HCT116 (cell line): ENCODE measurements around the gene MS4A15. TPM values are rescaled to one million over a fixed set of nuclear protein-coding genes. Genes with fewer than 3 reads are reported as not detected.

Experiments used
- ATAC-seq: fragments of 200-7000 bp; cut with Tn5 transposase; 2 replicates; pipeline ENCODE4 v1.9.1; 2020; ENCODE audit warnings: mild to moderate bottlenecking, moderate library complexity
- BruUV-seq: library from RNA; stranded (reverse); fragments of 400-500 nt; replicated peaks from 2 replicates; lab custom pipeline; 2021; lab: Mats Ljungman, UMichigan
- CTCF ChIA-PET: fragments of 300-600 bp; sonication (Branson Sonifier 250); formaldehyde crosslinking; loops from one replicate; lab custom pipeline; 2021; ENCODE audit warnings: antibody characterized with exemption; lab: Charles Lee
- POLR2A ChIA-PET: fragments of 300-600, 350-600 bp; sonication (Branson Sonifier 250); formaldehyde crosslinking; loops from one replicate; lab custom pipeline; 2021; ENCODE audit warnings: antibody characterized with exemption; lab: Charles Lee
- RAD21 ChIA-PET, 2 experiments: fragments of 300-600 bp; sonication (Branson Sonifier 250); formaldehyde crosslinking; loops; one replicate each; lab custom pipeline; 2023; ENCODE audit warnings: low total read pairs in 2 of 2; ENCODE audit not compliant: uncharacterized antibody in 2 of 2, unreplicated experiment in 2 of 2, low non-redundant PET in 1 of 2; lab: Charles Lee
- DNase-seq: peaks from one replicate; pipeline ENCODE4 v3.0.0-alpha.2; 2010; ENCODE audit warnings: low read depth, low spot score
- H2AFZ ChIP-seq: fragments of 200-600 bp; shearing (Covaris generic), sonication (generic); 2 replicates; pipeline ENCODE4 v1.6.1; 2017; ENCODE audit warnings: low read depth, mixed run types, mixed read lengths, antibody characterized with exemption, low read length; ENCODE audit not compliant: poor library complexity, severe bottlenecking
- H3K27ac ChIP-seq: 2 replicates; pipeline ENCODE4 v1.5.1; 2012; ENCODE audit warnings: low read depth, low read length
- H3K27me3 ChIP-seq: fragments of 200-600 bp; sonication (generic); 2 replicates; pipeline ENCODE4 v1.6.1; 2016; ENCODE audit warnings: mixed run types, low read length, mixed read lengths; ENCODE audit not compliant: insufficient read depth
- H3K36me3 ChIP-seq, 2 experiments: fragments of 200-500 bp in 1 of 2; fragments of 200-600 bp in 1 of 2; sonication (Bioruptor generic) in 1 of 2; sonication (generic) in 1 of 2; 2 replicates each; pipeline versions ENCODE4 v1.5.1 to v1.6.1; 2014 to 2016; ENCODE audit warnings: low read length in 2 of 2, inconsistent platforms in 1 of 2, mixed read lengths in 1 of 2, mixed run types in 1 of 2; ENCODE audit not compliant: insufficient read depth in 2 of 2, control insufficient read depth in 1 of 2
- H3K4me1 ChIP-seq, 2 experiments: fragments of 200-600 bp in 1 of 2; sonication (generic) in 1 of 2; 2 replicates each; pipeline versions ENCODE4 v1.5.1 to v1.6.1; 2012 to 2017; ENCODE audit warnings: low read length in 2 of 2, inconsistent platforms in 1 of 2, mild to moderate bottlenecking in 1 of 2, mixed read lengths in 1 of 2, mixed run types in 1 of 2, moderate library complexity in 1 of 2; ENCODE audit not compliant: insufficient read depth in 2 of 2, control insufficient read depth in 1 of 2
- H3K4me2 ChIP-seq: fragments of 200-600 bp; sonication (generic); 2 replicates; pipeline ENCODE4 v1.6.1; 2017; ENCODE audit warnings: mixed run types, low read length, mixed read lengths
- H3K4me3 ChIP-seq, 2 experiments: fragments of 200-600 bp in 1 of 2; sonication (generic) in 1 of 2; replicated peaks in 1 of 2; 2 replicates each; pipeline ENCODE4 v1.5.1; 2011 to 2016; ENCODE audit warnings: low read length in 2 of 2, control low read depth in 1 of 2, low read depth in 1 of 2, mild to moderate bottlenecking in 1 of 2, mixed read lengths in 1 of 2, mixed run types in 1 of 2
- H3K79me2 ChIP-seq: fragments of 200-600 bp; sonication (generic); 2 replicates; pipeline ENCODE4 v1.6.1; 2017; ENCODE audit warnings: mild to moderate bottlenecking, mixed run types, low read length, moderate library complexity, mixed read lengths; ENCODE audit not compliant: insufficient read depth
- H3K9ac ChIP-seq: fragments of 200-600 bp; sonication (generic); 2 replicates; pipeline ENCODE4 v1.6.1; 2016; ENCODE audit warnings: low read length, mixed read lengths
- H3K9me2 ChIP-seq: fragments of 200-600 bp; sonication (generic), shearing (Covaris generic); 2 replicates; pipeline ENCODE4 v1.6.1; 2017; ENCODE audit warnings: mixed run types, mild to moderate bottlenecking, moderate library complexity; ENCODE audit not compliant: insufficient read depth
- H3K9me3 ChIP-seq, 2 experiments: fragments of 200-500 bp in 1 of 2; fragments of 200-600 bp in 1 of 2; sonication (Bioruptor generic) in 1 of 2; sonication (generic) in 1 of 2; 2 replicates each; pipeline ENCODE4 v1.6.1; 2014 to 2017; ENCODE audit warnings: low read length in 2 of 2, mixed read lengths in 2 of 2, inconsistent platforms in 1 of 2, low read depth in 1 of 2, mild to moderate bottlenecking in 1 of 2, mixed run types in 1 of 2, moderate library complexity in 1 of 2; ENCODE audit not compliant: control insufficient read depth in 1 of 2, insufficient read depth in 1 of 2
- H4K20me1 ChIP-seq: fragments of 200-600 bp; sonication (generic), shearing (Covaris generic); 2 replicates; pipeline ENCODE4 v1.6.1; 2017; ENCODE audit warnings: mixed run types, mild to moderate bottlenecking, moderate library complexity; ENCODE audit not compliant: insufficient read depth
- CBX3 ChIP-seq: IDR thresholded peaks from 2 replicates; pipeline ENCODE4 v1.6.1; 2012; ENCODE audit warnings: low read depth
- CEBPB ChIP-seq: IDR thresholded peaks from 2 replicates; pipeline ENCODE4 v1.6.1; 2012; ENCODE audit warnings: low read depth
- EGR1 ChIP-seq: IDR thresholded peaks from 2 replicates; pipeline ENCODE4 v1.6.1; 2012; ENCODE audit warnings: low read depth
- ELF1 ChIP-seq: IDR thresholded peaks from 2 replicates; pipeline ENCODE4 v1.6.1; 2012; ENCODE audit warnings: low read depth, borderline replicate concordance
- JUND ChIP-seq: IDR thresholded peaks from 2 replicates; pipeline ENCODE4 v1.6.1; 2012
- RAD21 ChIP-seq: IDR thresholded peaks from 2 replicates; pipeline ENCODE4 v1.6.1; 2012; ENCODE audit warnings: low read depth, mild to moderate bottlenecking
- SP1 ChIP-seq: IDR thresholded peaks from 2 replicates; pipeline ENCODE4 v1.6.1; 2012; ENCODE audit warnings: low read depth
- TCF7L2 ChIP-seq: IDR thresholded peaks from 2 replicates; pipeline ENCODE4 v1.7.0; 2011; ENCODE audit warnings: borderline replicate concordance, inconsistent platforms; ENCODE audit not compliant: insufficient read depth, insufficient read length; ENCODE audit errors: extremely low read depth
- YY1 ChIP-seq: IDR thresholded peaks from 2 replicates; pipeline ENCODE4 v1.6.1; 2011; ENCODE audit warnings: low read length, low read depth, moderate library complexity, mild to moderate bottlenecking; ENCODE audit not compliant: insufficient replicate concordance; ENCODE audit errors: extremely low read depth
- intact Hi-C: fragments of 100-400 bp; cut with micrococcal nuclease; formaldehyde crosslinking; loops from 2 replicates; pipeline ENCODE4 v1.10.0; 2022
- total RNA-seq: library from RNA; stranded (reverse); gene quantifications from one replicate; pipeline ENCODE4 v1.2.1, GENCODE V29; 2021; ENCODE audit not compliant: unreplicated experiment
- TF ChIP-seq, protein P1 (sequence below): IDR thresholded peaks from 2 replicates; pipeline ENCODE4 v1.6.1; 2011; ENCODE audit warnings: mild to moderate bottlenecking, low read length, moderate library complexity; ENCODE audit not compliant: insufficient replicate concordance; ENCODE audit errors: extremely low read depth
- TF ChIP-seq, protein P2 (sequence below): IDR thresholded peaks from 2 replicates; pipeline ENCODE4 v1.6.1; 2012

Gene MS4A15
- total RNA-seq, 1 experiment from 2014 or later = 1.5 TPM

GRCh38 chr11:60816590-60817157, 60.0 kb downstream of the MS4A15 start:
- H3K9me3 ChIP-seq = peaks cover 5 to 6% of the 10 kb centered on the region in 2 experiments; a peak in 2 of 4 replicates
- ChIA-PET POLR2A (no interaction called here), RAD21 (no interaction called here), CTCF (no interaction called here)
- H3K9ac ChIP-seq = no peak overlapping the region
- H3K4me3 ChIP-seq = no peak overlapping the region
- no peak overlapping the region for H2AFZ ChIP-seq
- H3K9me2 ChIP-seq = no peaks in the 10 kb centered on the region
- no peak for ATAC-seq
- H3K4me2 ChIP-seq = no peak overlapping the region
- BruUV-seq = no TSS peak
- H3K79me2 ChIP-seq = no peaks in the 10 kb centered on the region
- H3K27me3 ChIP-seq = no peaks in the 10 kb centered on the region
- intact Hi-C loops = no loop called here
- no peak overlapping the region for H3K27ac ChIP-seq
- DNase-seq = no peak
- no peaks in the 10 kb centered on the region for H3K36me3 ChIP-seq
- H3K4me1 ChIP-seq = no peaks in the 10 kb centered on the region
- no peaks in the 10 kb centered on the region for H4K20me1 ChIP-seq
- TF ChIP-seq, protein P1, sequence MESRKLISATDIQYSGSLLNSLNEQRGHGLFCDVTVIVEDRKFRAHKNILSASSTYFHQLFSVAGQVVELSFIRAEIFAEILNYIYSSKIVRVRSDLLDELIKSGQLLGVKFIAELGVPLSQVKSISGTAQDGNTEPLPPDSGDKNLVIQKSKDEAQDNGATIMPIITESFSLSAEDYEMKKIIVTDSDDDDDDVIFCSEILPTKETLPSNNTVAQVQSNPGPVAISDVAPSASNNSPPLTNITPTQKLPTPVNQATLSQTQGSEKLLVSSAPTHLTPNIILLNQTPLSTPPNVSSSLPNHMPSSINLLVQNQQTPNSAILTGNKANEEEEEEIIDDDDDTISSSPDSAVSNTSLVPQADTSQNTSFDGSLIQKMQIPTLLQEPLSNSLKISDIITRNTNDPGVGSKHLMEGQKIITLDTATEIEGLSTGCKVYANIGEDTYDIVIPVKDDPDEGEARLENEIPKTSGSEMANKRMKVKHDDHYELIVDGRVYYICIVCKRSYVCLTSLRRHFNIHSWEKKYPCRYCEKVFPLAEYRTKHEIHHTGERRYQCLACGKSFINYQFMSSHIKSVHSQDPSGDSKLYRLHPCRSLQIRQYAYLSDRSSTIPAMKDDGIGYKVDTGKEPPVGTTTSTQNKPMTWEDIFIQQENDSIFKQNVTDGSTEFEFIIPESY = no peak
- no peak for TF ChIP-seq RAD21
- no peak for TF ChIP-seq CBX3

DNA sequence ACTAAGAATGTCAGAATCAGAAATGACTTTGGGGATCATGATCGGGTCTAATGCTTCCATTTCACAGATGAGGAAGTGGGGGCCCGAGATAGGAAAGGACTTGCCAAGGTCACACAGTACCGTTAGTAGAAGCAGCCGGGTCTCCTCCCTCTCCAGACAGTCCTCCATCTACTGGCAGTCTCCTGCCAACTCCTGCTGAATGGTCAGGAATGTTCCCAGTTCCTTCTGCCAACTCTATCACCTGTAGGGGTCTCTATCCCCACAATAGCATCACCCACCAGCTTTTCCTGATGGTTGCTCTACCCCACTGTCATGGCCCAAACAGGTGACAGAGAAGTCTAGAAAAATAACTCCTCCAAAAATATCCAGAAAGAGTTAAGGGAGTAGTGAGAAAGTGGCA, 61.4 kb downstream of the MS4A15 start:
- DNase-seq = no peak
- H3K27me3 ChIP-seq = no peaks in the 10 kb centered on the region
- ChIA-PET POLR2A (no interaction called here), RAD21 (no interaction called here), CTCF (no interaction called here)
- no peak for ATAC-seq
- H3K27ac ChIP-seq = no peak overlapping the region
- TF ChIP-seq CEBPB (no peak), TCF7L2 (no peak), YY1 (no peak), ELF1 (no peak), JUND (no peak), SP1 (no peak), EGR1 (no peak)
- TF ChIP-seq, protein P2, sequence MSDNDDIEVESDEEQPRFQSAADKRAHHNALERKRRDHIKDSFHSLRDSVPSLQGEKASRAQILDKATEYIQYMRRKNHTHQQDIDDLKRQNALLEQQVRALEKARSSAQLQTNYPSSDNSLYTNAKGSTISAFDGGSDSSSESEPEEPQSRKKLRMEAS = no peak
- H3K36me3 ChIP-seq = no peaks in the 10 kb centered on the region
- H3K4me2 ChIP-seq = no peak overlapping the region
- H3K4me1 ChIP-seq = no peaks in the 10 kb centered on the region
- H3K4me3 ChIP-seq = no peak overlapping the region
- no TSS peak for BruUV-seq
- H3K9me3 ChIP-seq = peaks cover 5 to 6% of the 10 kb centered on the region in 2 experiments; a peak in 2 of 4 replicates
- no peaks in the 10 kb centered on the region for H4K20me1 ChIP-seq
- no peaks in the 10 kb centered on the region for H3K79me2 ChIP-seq
- intact Hi-C loops = no loop called here
- H3K9ac ChIP-seq = no peak overlapping the region
- no peak overlapping the region for H2AFZ ChIP-seq
- no peaks in the 10 kb centered on the region for H3K9me2 ChIP-seq
